Large intestine (tissue), 3 donors: ENCODE measurements around the gene CPED1. TPM values are rescaled to one million over a fixed set of nuclear protein-coding genes. Genes with fewer than 3 reads are reported as not detected.
"Not testable (repeated sequence)": the region's sequence is repeated elsewhere in the genome, so short reads cannot be mapped to it uniquely, and the experiment has no call there.

ENCODE experiments used
- DNase-seq, 2 donors: peaks; one replicate each; pipeline versions ENCODE4 v3.0.0 to v3.0.0-alpha.2; 2013
- H3K27ac ChIP-seq: one replicate; pipeline ENCODE4 v1.5.1; 2013; ENCODE audit warnings: low read length
- H3K27me3 ChIP-seq: 2 replicates; pipeline ENCODE4 v1.6.1; 2013; ENCODE audit warnings: low read length; ENCODE audit not compliant: control insufficient read depth, insufficient read depth
- H3K36me3 ChIP-seq: 2 replicates; pipeline ENCODE4 v1.6.1; 2013; ENCODE audit warnings: low read length; ENCODE audit not compliant: control insufficient read depth, insufficient read depth
- H3K4me1 ChIP-seq: one replicate; pipeline ENCODE4 v1.6.1; 2013; ENCODE audit warnings: low read length; ENCODE audit not compliant: control insufficient read depth, insufficient read depth
- H3K4me3 ChIP-seq: one replicate; pipeline ENCODE4 v1.5.1; 2013; ENCODE audit warnings: low read length
- H3K9me3 ChIP-seq: one replicate; pipeline ENCODE4 v1.6.1; 2013; ENCODE audit warnings: mild to moderate bottlenecking, low read depth, low read length, moderate library complexity; ENCODE audit not compliant: control insufficient read depth
- WGBS: methylation state at CpG from one replicate; pipeline ENCODE4 v1.1.5; 2013; ENCODE audit warnings: low lambda C conversion rate; ENCODE audit not compliant: insufficient coverage; 5-methylcytosine and 5-hydroxymethylcytosine counted together
- polyA plus RNA-seq: library from polyadenylated mRNA; unstranded; fragments of 120-200 nt; gene quantifications from one replicate; pipeline ENCODE4 v1.2.1, GENCODE V29; 2013

Gene CPED1
- polyA plus RNA-seq, 1 donor, result 12.1 TPM

GRCh38 chr7:121307021-121307574 is 318.6 kb downstream of the CPED1 start:
- Histone ChIP-seq H3K4me1 (no peaks in the 10 kb centered on the region), H3K9me3 (peaks cover 7% of the 10 kb centered on the region), H3K27ac (no peak overlapping the region), H3K4me3 (no peak overlapping the region), H3K36me3 (no peaks in the 10 kb centered on the region), H3K27me3 (peaks cover 6% of the 10 kb centered on the region)
- WGBS, result 42% methylated on average over 2 of the region's 4 CpGs
- no peak for DNase-seq

GRCh38 chr7:121313220-121313792 is 324.8 kb downstream of the CPED1 start:
- no peak overlapping the region for H3K4me3 ChIP-seq
- WGBS, result 100% methylated on average over 1 of the region's 3 CpGs

GRCh38 chr7:121313793-121314676 is 325.5 kb downstream of the CPED1 start:
- H3K4me3 ChIP-seq, result no peak overlapping the region
- peak in 1 of 2 donors; percentile 68 for DNase-seq
- H3K4me1 ChIP-seq, result peaks cover 4% of the 10 kb centered on the region
- H3K36me3 ChIP-seq, result no peaks in the 10 kb centered on the region
- H3K27ac ChIP-seq, result no peak overlapping the region
- WGBS, result 14% methylated on average over 1 of the region's 9 CpGs
- H3K9me3 ChIP-seq, result peaks cover 7% of the 10 kb centered on the region
- H3K27me3 ChIP-seq, result no peaks in the 10 kb centered on the region

More at GRCh38 chr7:121313220-121313792, 324.8 kb downstream of the CPED1 start:
- no peaks in the 10 kb centered on the region for H3K36me3 ChIP-seq
- no peak overlapping the region for H3K27ac ChIP-seq
- H3K9me3 ChIP-seq, result peaks cover 7% of the 10 kb centered on the region
- peaks cover 4% of the 10 kb centered on the region for H3K4me1 ChIP-seq
- no peaks in the 10 kb centered on the region for H3K27me3 ChIP-seq
- DNase-seq, result peak in 1 of 2 donors; percentile 68

GRCh38 chr7:121315170-121315569 is 326.7 kb downstream of the CPED1 start:
- not testable (repeated sequence) for H3K4me3 ChIP-seq

GRCh38 chr7:121322460-121322859 is 333.9 kb downstream of the CPED1 start:
- Histone ChIP-seq H3K4me1 (no peaks in the 10 kb centered on the region), H3K27ac (no peak overlapping the region), H3K9me3 (no peaks in the 10 kb centered on the region), H3K4me3 (no peak overlapping the region), H3K27me3 (peaks cover 21% of the 10 kb centered on the region), H3K36me3 (no peaks in the 10 kb centered on the region)
- WGBS, result no CpG with 5 or more reads among the region's 3 CpGs
- DNase-seq, result no peak

More at GRCh38 chr7:121315170-121315569, 326.7 kb downstream of the CPED1 start:
- no CpG with 5 or more reads among the region's 3 CpGs for WGBS
- not testable (repeated sequence) for H3K9me3 ChIP-seq, H3K27ac ChIP-seq, DNase-seq, H3K4me1 ChIP-seq, H3K27me3 ChIP-seq, H3K36me3 ChIP-seq

GRCh38 chr7:121323515-121324302 is 335.2 kb downstream of the CPED1 start:
- 41% methylated on average over 2 of the region's 5 CpGs for WGBS
- peaks cover 32% of the 10 kb centered on the region for H3K27me3 ChIP-seq
- no peak overlapping the region for H3K27ac ChIP-seq
- H3K9me3 ChIP-seq, result peaks cover 2% of the 10 kb centered on the region
- no peak for DNase-seq
- H3K4me3 ChIP-seq, result no peak overlapping the region
- H3K36me3 ChIP-seq, result no peaks in the 10 kb centered on the region
- H3K4me1 ChIP-seq, result peaks cover 1% of the 10 kb centered on the region

- Histone ChIP-seq H3K9me3 (peaks cover 7% of the 10 kb centered on the region), H3K27ac (no peak overlapping the region), H3K4me1 (peaks cover 16% of the 10 kb centered on the region), H3K36me3 (no peaks in the 10 kb centered on the region), H3K4me3 (no peak overlapping the region), H3K27me3 (peaks cover 66% of the 10 kb centered on the region)
- WGBS, result 80% methylated on average over 2 of the region's 5 CpGs
- DNase-seq, result no peak
These were observed 339.2 kb downstream of the CPED1 start for GRCh38 chr7:121327671-121328070.

GRCh38 chr7:121328508-121329190 is 340.1 kb downstream of the CPED1 start, which contains the start of gene WNT16:
Gene WNT16 (plus strand): TSS chr7:121329000. CDS start chr7:121329293, 293 bp downstream.
- Histone ChIP-seq H3K4me3 (peak within 1 kb of the TSS; percentile 28), H3K9me3 (peaks cover 7% of the 10 kb centered on the region), H3K4me1 (peaks cover 16% of the 10 kb centered on the region), H3K36me3 (no peaks in the 10 kb centered on the region), H3K27ac (no peak within 1 kb of the TSS), H3K27me3 (peaks cover 63% of the 10 kb centered on the region)
- WGBS, result no CpG with 5 or more reads among the region's 27 CpGs
- DNase-seq, result no peak

GRCh38 chr7:121329191-121330052 is 340.9 kb downstream of the CPED1 start:
- Histone ChIP-seq H3K4me1 (peaks cover 16% of the 10 kb centered on the region), H3K36me3 (no peaks in the 10 kb centered on the region), H3K4me3 (peak overlapping the region; percentile 28), H3K27ac (no peak overlapping the region), H3K9me3 (peaks cover 7% of the 10 kb centered on the region), H3K27me3 (peaks cover 62% of the 10 kb centered on the region)
- WGBS, result no CpG with 5 or more reads among the region's 47 CpGs
- no peak for DNase-seq
